ENCODE results near the gene CREM.
"Not testable (repeated sequence)": the region's sequence is repeated elsewhere in the genome, so short reads cannot be mapped to it uniquely, and the experiment has no call there.

Gene CREM

DNA sequence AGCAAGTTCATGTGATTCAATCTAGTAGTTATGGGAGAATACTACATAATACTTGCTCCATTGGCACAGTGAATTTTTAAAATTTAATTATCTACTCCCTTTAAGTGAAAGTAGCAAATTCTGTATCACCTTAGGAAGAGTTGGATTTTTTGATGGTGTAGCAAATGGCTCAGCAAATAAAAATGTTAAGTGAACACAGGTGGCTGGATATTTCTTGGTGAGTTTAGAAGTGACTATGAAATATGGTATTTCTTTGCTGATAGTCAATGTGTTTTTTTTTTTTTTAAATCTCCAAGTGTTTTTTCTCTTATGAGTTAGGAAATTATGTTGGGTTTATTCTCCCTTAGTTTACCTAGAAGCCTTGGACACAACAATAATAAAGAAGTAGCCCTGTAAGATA is 67.8 kb downstream of the CREM start:
- DNase-seq (ENCODE audit: low read depth, low spot score), result no peak

GRCh38 chr10:35194906-35195305 is 68.3 kb downstream of the CREM start:
- no peak for DNase-seq (ENCODE audit: low read depth, low spot score)

DNA sequence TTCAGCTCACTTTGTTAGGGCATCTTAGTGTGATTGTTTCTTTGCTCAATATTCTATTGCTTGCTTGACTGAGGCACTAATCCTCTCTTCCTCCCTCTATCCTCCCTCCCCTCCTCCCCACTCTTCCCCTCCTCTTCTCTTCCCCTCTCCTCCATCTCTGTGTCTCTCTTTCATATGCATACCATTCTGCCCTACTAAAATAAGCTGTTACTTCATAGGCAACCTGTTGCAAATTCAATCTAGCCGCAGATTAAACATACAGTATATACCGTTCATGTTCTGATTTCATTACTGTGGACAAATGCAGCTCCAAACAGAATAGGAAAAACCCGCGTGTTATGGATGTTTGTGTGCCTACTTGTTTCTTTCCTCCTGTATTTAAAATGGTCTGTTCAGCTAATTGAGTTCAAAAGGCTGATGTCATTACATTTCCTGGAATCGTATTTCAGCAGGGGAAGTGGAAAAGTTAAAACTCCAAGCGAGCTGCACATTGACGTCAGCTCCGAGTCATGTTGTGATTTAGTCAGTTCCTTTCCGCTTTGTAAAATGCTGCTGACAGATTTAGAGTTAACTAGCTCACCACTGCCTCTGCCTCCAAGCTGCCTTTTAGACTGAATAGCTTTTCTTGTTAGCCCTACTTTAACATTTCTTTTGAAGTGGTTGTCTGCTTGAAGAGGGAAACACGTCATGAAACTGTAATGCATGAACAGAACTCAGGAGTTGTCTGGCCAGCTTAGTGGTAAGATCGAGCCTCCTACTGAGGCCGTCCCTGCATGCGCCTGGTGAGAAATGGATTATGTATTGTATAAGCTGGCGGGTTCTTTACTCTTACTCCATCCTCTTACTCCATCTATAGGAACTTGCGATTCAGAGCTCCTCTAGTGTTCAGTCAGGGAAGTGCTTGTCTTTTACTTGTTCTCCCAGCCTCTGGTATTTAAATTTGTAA is 69.0 kb downstream of the CREM start:
- peak; percentile 54 for DNase-seq (ENCODE audit: low read depth, low spot score)

DNA sequence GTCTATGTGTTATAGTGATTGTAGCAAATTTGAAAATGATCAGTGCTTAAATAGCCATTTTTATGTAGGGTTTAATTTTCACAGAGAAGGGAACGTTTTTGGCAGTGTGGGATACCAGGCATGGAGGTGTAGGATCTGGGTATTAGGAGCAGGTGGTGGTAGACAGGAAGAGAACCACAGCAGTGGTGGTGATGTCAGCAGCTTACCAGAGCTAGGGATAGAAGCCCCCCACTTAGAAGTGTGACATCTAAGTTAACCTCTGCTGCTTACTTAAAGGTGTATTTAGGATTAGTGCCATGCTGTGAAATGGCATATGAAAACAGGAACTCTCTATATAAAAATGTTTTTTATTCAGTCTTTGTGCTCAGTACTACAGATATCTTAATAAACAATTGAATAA is 73.8 kb downstream of the CREM start:
- DNase-seq (ENCODE audit: low read depth, low spot score), result no peak

- no peak for DNase-seq (ENCODE audit: low read depth, low spot score)
Measured at GRCh38 chr10:35201234-35201633, 74.6 kb downstream of the CREM start.

DNA sequence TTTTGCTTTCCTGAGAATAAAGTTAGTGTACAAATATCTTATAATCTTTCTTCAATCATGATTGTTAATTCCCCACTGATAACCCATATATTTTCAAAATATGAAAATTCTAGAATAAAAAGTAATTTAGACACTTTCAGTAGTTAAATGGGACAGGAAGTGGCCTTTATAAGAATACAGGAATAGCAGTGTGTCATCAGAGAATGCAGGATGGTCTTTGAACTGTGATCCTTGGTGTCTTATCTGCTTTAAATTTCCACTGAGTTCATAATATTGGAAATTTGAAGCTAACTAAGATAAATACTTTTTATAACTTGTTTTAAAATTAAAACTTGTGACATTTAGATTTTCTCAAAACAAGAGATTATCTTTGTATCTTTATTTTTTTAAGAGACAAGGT is 75.4 kb downstream of the CREM start:
- DNase-seq (ENCODE audit: low read depth, low spot score), result no peak

DNA sequence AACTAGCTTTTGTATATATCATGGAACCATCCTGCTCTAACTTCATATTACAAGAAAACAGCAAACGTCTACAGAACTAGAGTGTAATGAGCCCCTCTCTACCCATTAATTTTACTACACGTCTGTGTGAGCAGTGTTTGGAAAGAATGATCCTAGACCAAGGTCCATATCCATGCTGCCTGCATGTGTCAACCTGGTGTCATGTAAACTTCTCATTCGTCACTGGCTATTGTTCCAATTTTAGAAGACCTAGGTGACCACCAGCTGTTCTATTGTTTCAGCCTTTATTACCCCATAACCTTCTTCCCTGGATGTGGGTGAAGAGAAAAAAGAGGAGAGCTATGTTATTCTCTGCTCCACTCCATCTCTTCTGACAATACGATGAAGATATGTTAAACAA is 77.1 kb downstream of the CREM start:
- no peak for DNase-seq (ENCODE audit: low read depth, low spot score)

- no peak for DNase-seq (ENCODE audit: low read depth, low spot score)
Measured at GRCh38 chr10:35204650-35205319, 78.1 kb downstream of the CREM start.

DNA sequence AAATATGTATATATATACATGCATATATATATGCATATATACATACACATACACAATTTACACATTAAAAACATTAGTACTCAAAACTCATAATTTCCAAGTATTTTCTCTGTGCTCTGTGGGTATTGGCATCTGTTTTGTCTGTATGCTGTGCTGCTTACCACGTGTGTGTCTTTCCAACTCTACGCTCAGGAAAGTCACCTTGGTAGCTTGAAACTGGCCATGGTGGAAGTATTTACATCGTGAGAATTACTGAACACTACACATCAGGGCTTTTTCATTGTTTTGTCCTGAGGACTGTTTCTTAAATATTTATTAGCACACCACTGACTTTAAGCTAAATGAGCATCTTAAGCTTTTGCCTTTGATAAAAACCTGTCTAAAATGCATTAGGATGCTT is 79.6 kb downstream of the CREM start:
- DNase-seq (ENCODE audit: low read depth, low spot score), result no peak

GRCh38 chr10:35208536-35208935 is 81.9 kb downstream of the CREM start:
- no peak for DNase-seq (ENCODE audit: low read depth, low spot score)

DNA sequence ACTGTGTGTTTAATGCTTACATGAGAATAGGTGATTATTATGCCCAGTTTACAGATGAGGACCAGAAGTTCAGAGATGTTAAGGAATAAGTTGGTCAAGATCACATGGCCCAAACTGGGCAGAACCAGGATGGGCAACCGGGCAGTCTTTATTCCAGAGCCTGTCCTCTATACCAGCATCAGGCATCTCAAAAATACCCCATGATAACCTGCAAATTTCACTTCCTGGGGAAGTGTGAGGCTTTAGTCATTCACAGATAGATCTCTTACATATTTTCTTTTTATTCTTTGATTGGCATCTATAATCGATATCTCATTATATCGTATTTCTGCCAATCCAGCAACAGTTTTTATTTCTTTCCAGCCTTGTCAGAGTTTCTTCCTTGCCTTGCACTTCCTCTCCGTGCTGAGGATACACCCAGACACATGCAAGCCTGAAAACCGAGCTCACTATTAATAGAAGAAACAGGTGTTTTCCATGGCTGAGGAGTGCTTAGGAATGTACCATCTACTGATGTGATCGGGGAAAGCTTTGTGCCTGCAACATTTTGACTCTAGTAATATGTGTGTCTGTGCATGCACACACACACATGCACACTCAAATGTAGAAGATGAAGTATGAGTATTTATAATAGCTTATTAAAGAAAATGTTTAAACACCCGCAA is 82.4 kb downstream of the CREM start:
- no peak for DNase-seq (ENCODE audit: low read depth, low spot score)

GRCh38 chr10:35210961-35211360 is 84.3 kb downstream of the CREM start:
- DNase-seq (ENCODE audit: low read depth, low spot score), result no peak

GRCh38 chr10:35211390-35211789 is 84.7 kb downstream of the CREM start:
- DNase-seq (ENCODE audit: low read depth, low spot score), result no peak

GRCh38 chr10:35212856-35213255 is 86.2 kb downstream of the CREM start:
- DNase-seq (ENCODE audit: low read depth, low spot score), result no peak

DNA sequence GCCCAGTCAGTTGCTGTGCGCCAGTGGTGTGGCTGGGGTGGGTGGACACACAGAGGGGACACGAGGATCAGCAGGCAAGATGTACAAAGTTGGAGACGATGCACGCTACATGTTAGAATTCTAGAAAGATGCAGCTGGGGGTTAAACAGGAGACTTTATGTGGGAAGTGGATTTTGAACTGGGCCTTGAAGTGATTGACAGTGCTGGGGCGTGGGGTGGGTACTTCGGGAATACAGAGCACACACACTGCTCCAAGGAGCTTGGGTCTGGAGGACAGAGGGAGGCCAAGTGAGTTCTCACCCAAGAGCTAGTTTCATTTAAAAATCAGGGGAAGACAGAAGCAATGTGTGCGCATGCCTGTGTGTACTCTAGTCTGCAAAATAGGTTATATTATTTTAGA is 87.1 kb downstream of the CREM start:
- DNase-seq (ENCODE audit: low read depth, low spot score), result no peak

DNA sequence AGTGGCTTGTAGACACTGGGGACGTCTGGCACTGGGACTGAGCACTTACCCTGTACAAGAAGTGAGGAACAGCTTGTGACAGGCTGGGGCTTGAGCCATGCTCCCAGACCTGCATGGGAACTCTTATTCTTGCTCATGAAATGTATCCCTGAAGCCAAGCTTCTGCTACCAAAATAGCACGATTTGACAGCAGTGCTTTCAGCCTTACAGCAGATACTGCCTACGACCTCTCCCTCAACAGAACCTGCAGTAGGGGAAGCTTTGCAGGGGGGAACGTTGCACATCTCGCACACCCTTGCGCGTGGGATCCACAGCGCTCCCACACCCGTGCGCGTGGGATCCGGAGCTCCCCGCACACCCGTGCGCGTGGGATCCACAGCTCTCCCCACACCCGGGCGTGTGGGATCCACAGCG is 88.0 kb downstream of the CREM start:
- DNase-seq (ENCODE audit: low read depth, low spot score), result no peak

- no peak for DNase-seq (ENCODE audit: low read depth, low spot score)
Measured at GRCh38 chr10:35215107-35215506, 88.5 kb downstream of the CREM start.

- no peak for DNase-seq (ENCODE audit: low read depth, low spot score)
Measured at GRCh38 chr10:35216303-35216905, 89.8 kb downstream of the CREM start.

DNA sequence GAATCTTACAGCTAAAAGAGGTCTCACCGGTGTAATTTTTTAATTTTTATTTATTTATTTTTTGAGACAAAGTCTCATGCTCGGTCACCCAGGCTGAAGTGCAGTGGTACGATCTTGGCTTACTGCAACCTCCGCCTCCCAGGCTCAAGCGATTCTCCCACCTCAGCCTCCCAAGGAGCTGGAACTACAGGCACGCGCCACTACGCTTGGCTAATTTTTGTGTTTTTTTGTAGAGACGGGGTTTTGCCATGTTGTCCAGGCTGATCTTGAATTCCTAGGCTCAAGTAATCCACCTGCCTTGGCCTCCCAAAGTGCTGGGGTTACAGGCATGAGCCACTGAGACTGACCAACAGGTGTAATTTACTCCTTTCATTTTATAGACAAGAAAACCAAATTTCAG is 90.3 kb downstream of the CREM start:
- DNase-seq (ENCODE audit: low read depth, low spot score), result not testable (repeated sequence)

GRCh38 chr10:35217455-35217854 is 90.8 kb downstream of the CREM start:
- no peak for DNase-seq (ENCODE audit: low read depth, low spot score)

GRCh38 chr10:35218339-35218955 is 91.8 kb downstream of the CREM start:
- DNase-seq (ENCODE audit: low read depth, low spot score), result peak; percentile 63

- DNase-seq (ENCODE audit: low read depth, low spot score), result no peak
Measured at GRCh38 chr10:35219292-35219691, 92.6 kb downstream of the CREM start.
